HEK293 (cell line): ENCODE measurements around the gene EHMT1.
A peak's percentile ranks its signal among the peaks of the same experiment; 100 is the strongest.

Experiments
- AEBP2 ChIP-seq: fragments of 450-650 bp; formaldehyde crosslinking; IDR thresholded peaks from 2 replicates; pipeline ENCODE4 v1.5.1; 2016; ENCODE audit warnings: missing biosample characterization, missing genetic modification characterization, borderline replicate concordance
- BCL11A ChIP-seq: fragments of 450-650 bp; formaldehyde crosslinking; IDR thresholded peaks from 2 replicates; pipeline ENCODE4 v1.5.1; 2016; ENCODE audit warnings: low read depth, missing biosample characterization, missing genetic modification characterization
- BCL6B ChIP-seq: fragments of 450-650 bp; formaldehyde crosslinking; IDR thresholded peaks from 2 replicates; pipeline ENCODE4 v1.5.1; 2017; ENCODE audit warnings: missing biosample characterization, missing genetic modification characterization
- GLIS1 ChIP-seq: fragments of 450-650 bp; formaldehyde crosslinking; IDR thresholded peaks from 2 replicates; pipeline ENCODE4 v1.5.1; 2016; ENCODE audit warnings: missing biosample characterization, missing genetic modification characterization
- KLF16 ChIP-seq: fragments of 450-650 bp; formaldehyde crosslinking; IDR thresholded peaks from 2 replicates; pipeline ENCODE4 v1.5.1; 2017; ENCODE audit warnings: missing biosample characterization, missing genetic modification characterization
- KLF17 ChIP-seq: fragments of 450-650 bp; formaldehyde crosslinking; IDR thresholded peaks from 2 replicates; pipeline ENCODE4 v1.5.1; 2016; ENCODE audit warnings: missing biosample characterization, missing genetic modification characterization
- OSR2 ChIP-seq: fragments of 450-650 bp; formaldehyde crosslinking; IDR thresholded peaks from 2 replicates; pipeline ENCODE4 v1.5.1; 2016; ENCODE audit warnings: missing biosample characterization, missing genetic modification characterization
- PBX3 ChIP-seq: sonication (generic); formaldehyde crosslinking; IDR thresholded peaks from 2 replicates; pipeline ENCODE4 v1.8.1; 2022; ENCODE audit warnings: mild to moderate bottlenecking, moderate library complexity, missing genetic modification reagents
- PRDM10 ChIP-seq: fragments of 450-650 bp; formaldehyde crosslinking; IDR thresholded peaks from 2 replicates; pipeline ENCODE4 v1.5.1; 2016; ENCODE audit warnings: missing biosample characterization, missing genetic modification characterization
- SP3 ChIP-seq: fragments of 450-650 bp; formaldehyde crosslinking; IDR thresholded peaks from 2 replicates; pipeline ENCODE4 v1.5.1; 2016; ENCODE audit warnings: missing biosample characterization, missing genetic modification characterization
- ZEB2 ChIP-seq: fragments of 450-650 bp; formaldehyde crosslinking; IDR thresholded peaks from 2 replicates; pipeline ENCODE4 v1.5.1; 2016; ENCODE audit warnings: missing biosample characterization, missing genetic modification characterization
- ZNF146 ChIP-seq: fragments of 450-650 bp; formaldehyde crosslinking; IDR thresholded peaks from 2 replicates; pipeline ENCODE4 v1.5.1; 2016; ENCODE audit warnings: missing biosample characterization, missing genetic modification characterization
- ZNF266 ChIP-seq: fragments of 450-650 bp; formaldehyde crosslinking; IDR thresholded peaks from 2 replicates; pipeline ENCODE4 v1.5.1; 2016; ENCODE audit warnings: missing biosample characterization, missing genetic modification characterization, low read depth
- ZNF398 ChIP-seq: fragments of 450-650 bp; formaldehyde crosslinking; IDR thresholded peaks from 2 replicates; pipeline ENCODE4 v1.5.1; 2017; ENCODE audit warnings: missing biosample characterization, missing genetic modification characterization
- ZNF416 ChIP-seq: fragments of 450-650 bp; formaldehyde crosslinking; IDR thresholded peaks from 2 replicates; pipeline ENCODE4 v1.5.1; 2016; ENCODE audit warnings: missing biosample characterization, missing genetic modification characterization
- ZNF513 ChIP-seq: fragments of 450-650 bp; IDR thresholded peaks from 2 replicates; pipeline ENCODE4 v1.5.1; 2018; ENCODE audit warnings: missing biosample characterization, missing genetic modification characterization
- ZNF521 ChIP-seq: fragments of 450-650 bp; formaldehyde crosslinking; IDR thresholded peaks from 2 replicates; pipeline ENCODE4 v1.5.1; 2017; ENCODE audit warnings: missing biosample characterization, mild to moderate bottlenecking, missing genetic modification characterization
- ZNF555 ChIP-seq: fragments of 450-650 bp; formaldehyde crosslinking; conservative IDR thresholded peaks from 2 replicates; pipeline ENCODE4 v1.5.1; 2017; ENCODE audit warnings: missing biosample characterization, mild to moderate bottlenecking, missing genetic modification characterization, inconsistent platforms
- ZNF624 ChIP-seq: fragments of 450-650 bp; formaldehyde crosslinking; IDR thresholded peaks from 2 replicates; pipeline ENCODE4 v1.5.1; 2017; ENCODE audit warnings: missing biosample characterization, missing genetic modification characterization
- ZNF645 ChIP-seq: fragments of 450-650 bp; formaldehyde crosslinking; IDR thresholded peaks from 2 replicates; pipeline ENCODE4; 2016; ENCODE audit warnings: missing biosample characterization, missing genetic modification characterization
- ZNF654 ChIP-seq: fragments of 450-650 bp; formaldehyde crosslinking; IDR thresholded peaks from 2 replicates; pipeline ENCODE4 v1.5.1; 2016; ENCODE audit warnings: low read depth, missing biosample characterization, missing genetic modification characterization
- ZNF664 ChIP-seq: fragments of 450-650 bp; formaldehyde crosslinking; IDR thresholded peaks from 2 replicates; pipeline ENCODE4 v1.5.1; 2016; ENCODE audit warnings: missing biosample characterization, missing genetic modification characterization
- ZNF707 ChIP-seq: fragments of 450-650 bp; formaldehyde crosslinking; IDR thresholded peaks from 2 replicates; pipeline ENCODE4 v1.5.1; 2016; ENCODE audit warnings: missing biosample characterization, missing genetic modification characterization
- ZNF791 ChIP-seq: fragments of 450-650 bp; formaldehyde crosslinking; IDR thresholded peaks from 2 replicates; pipeline ENCODE4 v1.5.1; 2016; ENCODE audit warnings: missing biosample characterization, missing genetic modification characterization
- ZNF843 ChIP-seq: fragments of 450-650 bp; formaldehyde crosslinking; IDR thresholded peaks from 2 replicates; pipeline ENCODE4 v1.5.1; 2016; ENCODE audit warnings: missing biosample characterization, missing genetic modification characterization
- ZSCAN30 ChIP-seq: fragments of 450-650 bp; IDR thresholded peaks from 2 replicates; pipeline ENCODE4 v1.5.1; 2018; ENCODE audit warnings: missing biosample characterization, mild to moderate bottlenecking, missing genetic modification characterization, moderate library complexity

The EHMT1 gene

GRCh38 chr9:137689745-137690529, 71.1 kb downstream of the EHMT1 start (continued):
- TF ChIP-seq ZNF266, result no peak
- TF ChIP-seq ZEB2 (tag by site-specific recombination), result peak; percentile 96
- TF ChIP-seq GLIS1 (tag by site-specific recombination), result peak; percentile 78
- no peak for TF ChIP-seq ZNF624 (tag by site-specific recombination)
- TF ChIP-seq ZSCAN30 (tag by site-specific recombination), result 0 out of 2 replicates have a peak, but pooled peaks have one; percentile 18
- TF ChIP-seq ZNF645 (tag by site-specific recombination), result no peak
- no peak for TF ChIP-seq AEBP2 (tag by site-specific recombination)
- no peak for TF ChIP-seq ZNF791 (tag by site-specific recombination)
- no peak for TF ChIP-seq BCL6B (tag by site-specific recombination)
- no peak for TF ChIP-seq ZNF664 (tag by site-specific recombination)
- TF ChIP-seq PRDM10 (tag by site-specific recombination), result peak; percentile 51; the same call in 1 of the 2 replicates
- TF ChIP-seq ZNF513, result no peak
- TF ChIP-seq KLF17 (tag by site-specific recombination), result no peak
- no peak for TF ChIP-seq BCL11A (tag by site-specific recombination)
- TF ChIP-seq OSR2 (tag by site-specific recombination), result no peak; the same call in 1 of the 2 replicates
- no peak for TF ChIP-seq ZNF416 (tag by site-specific recombination)
- no peak for TF ChIP-seq KLF16 (tag by site-specific recombination)
- no peak for TF ChIP-seq SP3 (tag by site-specific recombination)
- TF ChIP-seq ZNF843 (tag by site-specific recombination), result peak; percentile 27; the same call in 1 of the 2 replicates
- no peak for TF ChIP-seq ZNF654 (tag by site-specific recombination)
- TF ChIP-seq ZNF521 (tag by site-specific recombination), result no peak
- TF ChIP-seq ZNF146 (tag by site-specific recombination), result no peak
- TF ChIP-seq PBX3 (CRISPR knock-in tag), result no peak
- TF ChIP-seq ZNF707, result no peak
- TF ChIP-seq ZNF555 (tag by site-specific recombination), result no peak
- TF ChIP-seq ZNF398, result no peak
